SIG-M5 (cell line): Measurements from ENCODE around the gene BROX.
"Not testable (repeated sequence)": the region's sequence is repeated elsewhere in the genome, so short reads cannot be mapped to it uniquely, and the experiment has no call there.

Experiments used
- DNase-seq: peaks from one replicate; lab custom pipeline; 2025; lab: John Stamatoyannopoulos, UW

The BROX gene, protein sequence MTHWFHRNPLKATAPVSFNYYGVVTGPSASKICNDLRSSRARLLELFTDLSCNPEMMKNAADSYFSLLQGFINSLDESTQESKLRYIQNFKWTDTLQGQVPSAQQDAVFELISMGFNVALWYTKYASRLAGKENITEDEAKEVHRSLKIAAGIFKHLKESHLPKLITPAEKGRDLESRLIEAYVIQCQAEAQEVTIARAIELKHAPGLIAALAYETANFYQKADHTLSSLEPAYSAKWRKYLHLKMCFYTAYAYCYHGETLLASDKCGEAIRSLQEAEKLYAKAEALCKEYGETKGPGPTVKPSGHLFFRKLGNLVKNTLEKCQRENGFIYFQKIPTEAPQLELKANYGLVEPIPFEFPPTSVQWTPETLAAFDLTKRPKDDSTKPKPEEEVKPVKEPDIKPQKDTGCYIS

DNA sequence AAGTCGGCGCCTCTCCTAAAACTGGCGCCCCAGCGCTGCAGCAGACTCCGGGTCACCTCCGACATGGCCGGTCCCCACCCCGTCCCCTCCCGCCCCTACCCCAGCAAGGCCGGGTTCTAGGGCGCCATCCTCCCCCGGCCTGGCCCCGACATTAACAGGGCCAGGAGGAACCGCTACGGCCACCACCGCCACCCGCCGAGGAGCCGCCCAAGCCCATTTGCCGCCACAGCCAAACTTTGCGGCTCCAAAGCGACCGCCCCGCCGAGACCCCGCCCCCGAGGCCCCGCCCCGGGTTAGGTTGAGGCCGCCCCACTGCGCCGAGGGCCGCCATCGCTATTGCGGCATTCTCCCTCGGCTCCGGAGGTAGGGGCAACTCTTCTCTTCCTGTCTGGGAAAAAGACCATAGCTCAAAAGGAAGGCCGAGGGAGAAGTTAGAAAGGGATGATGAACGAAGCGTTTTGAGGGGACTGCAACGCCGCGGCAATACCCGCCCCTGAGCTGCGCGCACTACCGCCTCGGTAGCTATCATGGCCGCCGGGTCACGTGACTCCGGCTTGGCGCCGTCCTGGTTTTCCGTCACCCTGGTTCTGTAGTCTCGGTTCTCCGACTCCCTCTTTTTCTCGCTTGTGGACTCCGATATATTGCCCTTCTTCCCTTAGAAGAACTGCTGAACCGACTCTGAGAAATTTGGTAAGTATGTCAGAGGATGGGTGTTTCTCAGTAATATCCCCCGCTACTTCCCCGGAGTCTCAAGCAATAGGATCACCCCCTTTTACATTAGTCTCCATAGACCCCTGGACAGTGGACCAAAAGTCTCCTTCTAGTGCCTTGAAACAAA lies at the start of gene BROX, which contains the start of gene AIDA:
TSS of gene BROX (plus strand) at position 312 of the 838 bp plus-strand sequence. CDS start 3,136 bp downstream, outside the sequence.
TSS of gene AIDA (minus strand) at position 239 of the 838 bp plus-strand sequence. CDS start at position 65, 174 bp downstream.
- DNase-seq: peak; percentile 39

GRCh38 chr1:222663431-222663934 lies 48.9 kb upstream of the BROX start:
- DNase-seq: no peak

DNA sequence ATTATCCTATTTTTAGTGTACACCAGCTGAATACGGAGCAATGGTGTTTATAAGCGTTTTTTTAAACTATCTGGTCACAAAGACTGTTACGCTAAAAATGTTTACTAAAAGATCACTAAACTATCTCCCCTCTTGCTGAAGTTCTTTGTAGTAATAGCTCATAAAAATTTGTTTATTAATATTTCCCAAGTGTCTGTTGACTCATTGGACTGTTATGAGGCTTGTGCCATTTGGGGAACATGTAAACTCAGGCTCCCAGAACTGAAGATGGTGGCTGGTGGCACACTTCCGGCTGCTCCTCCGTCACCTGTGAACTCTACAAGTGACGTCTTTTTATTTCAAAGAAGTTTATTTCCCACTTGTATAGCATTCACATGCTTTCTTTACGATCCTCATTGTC lies 46.4 kb upstream of the BROX start:
- no peak for DNase-seq

DNA sequence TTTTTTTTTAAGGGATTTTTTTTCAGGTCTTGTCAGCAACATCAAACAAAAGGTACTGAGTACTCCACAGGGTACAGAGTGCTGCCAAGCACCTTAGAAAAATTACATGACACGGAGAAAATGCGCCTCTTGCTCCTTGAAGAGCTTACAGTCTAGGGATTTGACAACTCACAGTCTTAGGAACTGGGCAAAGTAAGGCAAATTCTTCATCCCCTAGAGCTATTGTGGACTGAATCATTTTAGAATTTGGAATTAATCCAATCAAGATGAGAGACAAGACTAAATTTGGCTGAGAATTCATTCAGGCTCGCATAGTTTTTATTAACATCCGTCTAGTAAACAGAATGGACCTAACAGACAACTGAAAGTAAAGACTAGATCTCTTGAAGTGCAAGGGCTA lies 44.2 kb upstream of the BROX start:
- not testable (repeated sequence) for DNase-seq

DNA sequence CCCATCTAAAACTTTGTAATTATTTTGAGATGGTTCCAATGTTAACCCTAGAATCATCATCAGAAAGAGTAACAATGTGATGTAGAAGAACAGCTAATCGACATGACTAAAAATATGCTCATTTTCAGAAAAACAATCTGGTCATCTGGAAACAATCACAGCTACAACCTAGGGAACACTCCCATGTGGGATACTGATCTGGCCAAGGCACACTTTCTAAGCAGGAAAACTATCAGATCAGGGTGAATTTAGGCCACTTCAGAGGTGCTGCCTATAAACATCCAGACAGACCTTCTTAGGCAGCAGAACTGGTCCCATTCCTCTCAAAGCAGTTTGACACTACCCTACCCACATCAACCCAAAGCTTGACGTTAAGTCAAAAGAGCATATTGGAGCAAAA lies 43.3 kb upstream of the BROX start:
- DNase-seq: not testable (repeated sequence)

DNA sequence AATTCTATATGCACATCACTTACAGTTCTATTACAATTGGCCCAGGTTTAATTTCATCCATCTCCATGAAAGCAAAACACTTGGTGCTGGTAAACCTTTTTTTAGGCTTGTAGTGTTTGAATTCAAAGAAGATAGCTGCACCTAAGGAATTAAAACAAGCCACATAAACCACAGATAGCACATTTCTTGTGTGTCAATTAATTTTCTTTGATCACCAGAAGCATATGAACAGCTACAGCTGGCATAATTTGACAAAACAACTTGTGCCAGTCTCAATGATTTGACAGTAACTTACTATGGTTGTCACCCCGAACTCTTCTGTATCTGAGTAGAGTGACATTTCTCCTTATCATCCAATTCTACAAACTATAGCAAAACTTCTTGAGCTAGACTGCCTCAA lies 42.3 kb upstream of the BROX start:
- no peak for DNase-seq

- DNase-seq: no peak
Measured at GRCh38 chr1:222680080-222680479, 32.3 kb upstream of the BROX start.

DNA sequence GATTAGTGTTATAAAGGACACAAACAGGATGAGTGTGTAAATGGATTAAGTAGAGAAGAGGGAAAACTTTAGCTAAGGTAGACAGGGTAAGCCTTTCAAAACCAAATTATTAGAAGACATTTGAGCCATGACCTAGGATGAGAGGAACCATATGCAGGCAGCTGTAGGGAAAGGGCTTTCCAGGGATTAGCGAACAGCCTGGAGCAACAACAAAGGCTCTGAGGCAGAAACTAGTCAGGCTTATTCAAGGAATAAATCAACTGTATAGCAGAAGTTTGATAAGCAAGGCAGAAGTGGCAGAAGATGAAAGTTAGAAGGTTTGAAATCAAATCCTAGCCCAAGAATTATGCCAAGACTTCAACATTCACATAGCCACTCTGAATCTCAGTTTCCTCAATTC lies 21.3 kb upstream of the BROX start:
- no peak for DNase-seq

DNA sequence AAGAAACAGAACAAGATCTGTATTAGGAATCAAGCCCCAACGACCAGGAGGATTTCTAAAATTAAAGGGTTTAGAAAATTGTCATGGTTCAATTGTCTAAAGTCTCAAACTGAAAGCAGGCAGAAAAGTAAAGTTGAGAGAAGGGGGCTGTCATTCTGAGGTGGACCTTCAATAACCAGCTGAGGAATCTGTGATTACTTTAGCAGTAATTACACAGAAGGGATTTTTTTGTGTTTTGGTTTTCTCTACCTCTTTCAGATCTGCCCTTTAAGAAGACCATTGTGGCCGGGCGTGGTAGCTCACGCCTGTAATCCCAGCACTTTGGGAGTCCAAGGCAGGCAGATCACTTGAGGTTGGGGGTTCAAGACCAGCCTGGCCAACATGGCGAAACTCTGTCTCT lies 17.4 kb upstream of the BROX start:
- DNase-seq: no peak

DNA sequence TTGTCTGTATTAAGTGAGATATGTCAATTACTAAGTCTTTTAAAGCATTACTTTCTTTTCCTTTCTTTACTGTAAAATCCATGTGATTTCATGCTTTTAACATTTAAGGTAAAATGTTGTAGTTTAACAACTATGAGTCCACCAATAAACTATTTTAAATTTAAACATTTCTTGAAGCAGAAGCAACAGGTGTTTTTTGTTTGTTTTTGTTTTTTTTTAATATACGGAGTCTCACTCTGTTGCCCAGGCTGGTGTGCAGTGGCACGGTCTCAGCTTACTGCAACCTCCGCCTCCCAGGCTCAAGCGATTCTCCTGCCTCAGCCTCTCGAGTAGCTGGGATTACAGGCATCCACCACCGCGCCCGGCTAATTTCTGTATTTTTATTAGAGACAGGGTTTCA lies 15.6 kb upstream of the BROX start:
- no peak for DNase-seq

DNA sequence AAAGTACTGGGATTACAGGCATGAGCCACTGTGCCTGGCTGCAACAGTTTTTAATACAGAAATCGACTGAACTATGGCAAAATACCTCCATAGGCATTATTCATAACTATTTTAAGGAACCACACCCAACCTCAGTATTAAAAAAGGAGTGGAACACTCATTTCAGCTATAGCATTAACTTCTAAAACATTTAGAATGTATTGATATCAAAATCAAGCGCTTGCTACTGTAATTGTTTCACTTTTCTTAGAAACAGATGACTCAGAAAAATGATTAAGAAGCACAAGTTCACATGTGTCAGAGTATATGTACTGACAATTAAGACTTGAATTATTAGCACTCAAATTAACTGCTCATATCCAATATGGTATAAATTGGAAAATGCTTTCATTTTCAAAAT lies 15.2 kb upstream of the BROX start:
- no peak for DNase-seq

- DNase-seq: no peak
Measured at GRCh38 chr1:222697826-222698225, 14.5 kb upstream of the BROX start.

DNA sequence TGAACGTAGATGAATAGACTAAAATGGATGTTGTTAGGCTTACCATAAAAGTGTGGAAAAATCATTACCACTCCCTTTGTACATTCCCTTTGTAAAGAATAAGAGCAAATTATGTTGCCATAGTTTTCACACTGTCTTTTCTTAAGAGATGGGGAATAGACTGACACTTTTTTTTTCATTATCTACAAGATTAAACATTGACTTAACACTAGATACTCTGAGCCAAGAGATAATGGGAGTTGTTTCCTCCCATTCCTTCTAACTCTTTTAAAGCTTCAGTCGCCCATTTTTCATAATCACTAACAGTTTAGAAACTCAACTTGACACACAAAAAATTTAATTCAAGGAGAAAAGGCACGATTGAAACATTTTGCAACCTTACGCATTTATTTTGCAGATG lies 10.2 kb upstream of the BROX start:
- no peak for DNase-seq

DNA sequence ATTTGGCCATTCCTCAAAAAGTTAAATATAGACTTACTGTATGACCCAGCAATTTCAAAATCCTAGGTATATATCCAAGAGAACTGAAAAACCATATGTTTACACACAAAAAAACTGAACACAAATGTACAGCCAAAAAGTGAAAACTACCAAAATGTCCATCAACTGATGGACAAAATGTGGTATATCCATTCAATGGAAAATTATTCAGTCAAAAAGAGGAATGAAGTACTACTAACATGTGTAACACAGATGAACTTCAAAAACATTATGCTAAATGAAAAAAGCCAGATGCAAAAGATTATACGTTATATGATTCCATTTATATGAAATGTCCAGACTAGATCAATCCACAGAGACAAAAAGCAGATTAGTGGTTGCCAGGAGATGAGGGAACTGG lies 8.1 kb upstream of the BROX start:
- no peak for DNase-seq

DNA sequence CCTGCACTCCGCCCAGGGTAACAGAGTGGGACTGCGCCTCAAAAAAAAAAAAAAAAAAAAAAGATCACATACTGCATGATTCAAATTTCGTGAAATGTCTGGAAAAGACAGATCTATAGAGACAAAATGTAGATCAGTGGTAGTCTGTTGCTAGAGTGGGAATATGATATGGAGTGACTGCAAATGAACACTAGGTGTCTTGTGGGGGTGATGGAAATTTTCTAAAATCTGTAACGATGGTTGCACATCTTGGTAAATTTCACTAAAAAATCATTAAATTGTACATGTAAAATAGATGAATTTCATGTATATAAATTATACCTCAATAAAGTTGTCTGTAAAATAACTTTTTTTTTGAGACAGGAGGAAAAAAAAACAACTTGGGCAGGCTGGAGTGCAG lies 5.5 kb upstream of the BROX start:
- no peak for DNase-seq

- DNase-seq: no peak
Measured at GRCh38 chr1:222709700-222710153, 2.6 kb upstream of the BROX start.

DNA sequence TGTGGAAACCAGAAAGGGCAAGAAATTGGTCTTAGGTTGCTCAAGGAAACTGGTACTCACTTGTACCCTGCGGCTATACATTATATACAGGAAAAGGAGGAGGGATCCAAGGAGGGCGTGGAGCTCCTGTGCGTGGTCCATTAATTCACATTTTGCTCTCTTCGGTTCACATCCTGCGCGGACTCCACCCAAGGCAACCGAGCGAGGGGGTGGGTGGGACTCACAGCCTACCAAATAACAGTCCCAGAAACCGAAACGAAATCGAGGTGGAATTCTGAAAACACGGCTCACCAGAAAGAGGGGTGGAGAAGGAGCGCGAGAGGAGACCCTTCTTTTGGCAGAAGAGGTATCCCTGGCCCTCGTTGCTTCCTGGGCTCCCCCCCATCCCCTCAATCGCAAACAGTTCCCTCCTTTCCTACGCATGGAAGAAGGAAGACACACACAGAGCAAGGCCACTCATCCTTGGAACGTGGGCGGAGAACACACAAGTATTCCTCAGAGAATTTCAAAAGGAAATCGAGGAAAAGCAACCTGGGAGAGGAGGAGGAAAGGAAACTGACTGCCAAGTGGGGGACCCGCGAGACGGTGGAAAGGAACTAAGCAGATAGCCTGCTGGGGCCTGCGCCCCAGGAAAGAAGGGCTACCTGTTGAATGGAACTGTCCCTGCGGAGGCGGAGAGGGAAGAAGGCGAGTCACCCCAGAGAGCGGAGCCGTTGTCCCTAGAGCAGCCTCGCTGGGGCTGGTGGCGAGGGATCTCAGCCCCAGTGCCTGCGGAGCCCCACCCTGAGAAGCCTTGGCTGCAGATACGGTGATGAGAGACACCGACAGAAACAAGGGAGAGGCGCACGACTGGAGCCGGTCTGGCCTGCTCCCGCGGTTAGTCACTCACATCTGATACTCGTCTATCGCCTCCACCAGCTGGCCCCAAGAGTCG lies 778 bp upstream of the BROX start:
- DNase-seq: no peak

DNA sequence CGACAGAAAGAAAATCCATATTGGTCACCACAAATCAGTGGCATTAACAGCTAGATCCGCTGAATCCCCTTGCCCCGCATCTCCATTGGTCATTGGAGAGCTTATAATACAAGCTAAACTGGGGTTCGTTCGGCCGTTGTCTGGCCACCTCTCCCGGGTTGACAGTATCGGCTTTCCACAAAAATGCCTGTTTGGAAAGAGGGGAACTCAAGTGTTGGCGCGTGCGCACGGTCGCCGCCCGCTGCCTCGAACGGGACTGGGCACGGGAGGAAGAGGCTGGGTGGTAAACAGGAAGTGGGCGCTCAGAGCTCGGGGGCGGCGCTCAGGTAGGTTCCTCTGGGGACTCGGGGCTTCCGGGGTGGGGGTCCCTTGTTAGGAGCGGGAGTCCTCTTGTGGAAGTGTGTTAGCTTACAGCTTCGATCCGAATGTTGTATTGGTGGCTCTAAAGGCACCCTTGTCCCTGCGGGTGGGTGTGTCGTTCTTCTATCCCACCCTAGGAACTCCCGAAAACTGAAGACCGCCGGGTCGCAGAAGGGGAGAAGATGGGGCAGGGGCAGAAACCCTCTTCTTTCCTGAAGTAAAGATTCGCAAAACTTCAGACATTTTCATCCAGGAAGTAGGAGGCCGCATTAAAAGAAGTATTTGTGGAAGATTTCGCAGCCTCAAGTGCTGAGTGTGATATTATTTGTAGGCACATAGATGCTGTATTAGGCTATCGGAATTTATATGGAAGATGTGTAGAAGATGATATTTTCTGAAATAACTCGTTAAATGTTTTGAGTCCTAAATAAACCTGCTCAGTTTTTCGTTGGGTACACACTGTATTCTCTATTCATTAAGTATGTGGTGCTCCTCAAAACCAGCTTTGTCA lies 962 bp downstream of the BROX start:
- peak; percentile 79 for DNase-seq

DNA sequence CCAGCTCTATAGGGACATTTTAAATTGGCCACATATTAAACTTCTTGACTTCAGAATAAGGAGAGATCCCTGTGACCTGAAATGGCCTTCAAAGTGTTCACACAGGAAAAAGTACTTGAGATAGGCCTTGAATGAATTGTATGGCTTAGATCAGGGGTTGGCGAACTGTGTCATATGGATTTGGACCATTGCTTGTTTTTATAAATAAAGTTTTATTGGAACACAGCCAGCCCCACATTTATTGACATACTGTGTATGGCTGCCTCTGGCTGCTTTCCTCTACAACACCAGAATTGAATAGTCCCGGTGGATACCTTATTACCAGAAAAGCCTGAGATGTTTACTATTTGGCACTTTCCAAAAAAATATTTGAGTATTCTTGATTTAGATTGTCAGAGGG lies 4.0 kb downstream of the BROX start:
- no peak for DNase-seq

DNA sequence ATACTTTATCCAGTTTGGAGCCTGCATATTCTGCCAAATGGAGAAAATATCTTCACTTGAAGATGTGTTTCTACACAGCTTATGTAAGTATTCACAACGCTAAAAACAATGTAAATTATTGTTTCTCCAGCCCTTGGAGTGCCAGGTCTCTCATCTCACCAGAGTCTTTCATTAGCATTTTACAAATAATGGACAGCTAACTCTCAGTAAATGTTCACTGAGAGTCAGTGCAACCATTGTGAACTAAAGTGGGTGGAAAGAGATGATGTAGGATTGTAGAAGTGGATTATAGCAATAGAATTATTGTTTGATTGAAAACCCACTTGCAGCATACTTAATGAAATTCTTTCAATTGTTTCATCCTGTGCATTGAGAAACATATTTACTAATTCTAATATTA lies 16.4 kb downstream of the BROX start:
- no peak for DNase-seq

GRCh38 chr1:222730866-222731265 lies 18.5 kb downstream of the BROX start:
- no peak for DNase-seq
